HEK293T (cell line): ENCODE measurements around the gene SYTL2.

ENCODE experiments used
- CTCF ChIA-PET: fragments of 350-600 bp; formaldehyde crosslinking; extraction: SDS; loops from one replicate; lab custom pipeline; 2021; ENCODE audit warnings: antibody characterized with exemption, inconsistent platforms; lab: Yijun Ruan, JAX
- POLR2A ChIA-PET: fragments of 350-600 bp; formaldehyde crosslinking; extraction: SDS; loops from one replicate; lab custom pipeline; 2020; ENCODE audit warnings: antibody characterized with exemption, inconsistent platforms; lab: Yijun Ruan, JAX
- DNase-seq: peaks from one replicate; pipeline ENCODE4 v3.0.0; 2012; ENCODE audit warnings: mixed read lengths; ENCODE audit errors: extremely low spot score
- ARNT ChIP-seq: fragments of 450-650 bp; IDR thresholded peaks from 2 replicates; pipeline ENCODE4 v1.6.1; 2017; ENCODE audit warnings: mild to moderate bottlenecking
- BHLHE40 ChIP-seq: fragments of 450-650 bp; IDR thresholded peaks from 2 replicates; pipeline ENCODE4 v1.6.1; 2016; ENCODE audit warnings: mild to moderate bottlenecking, moderate library complexity, borderline replicate concordance
- CTBP1 ChIP-seq: fragments of 450-650 bp; IDR thresholded peaks from 2 replicates; pipeline ENCODE4 v1.6.1; 2016; ENCODE audit warnings: borderline replicate concordance
- ELF4 ChIP-seq: fragments of 450-650 bp; IDR thresholded peaks from 2 replicates; pipeline ENCODE4 v1.6.1; 2017; ENCODE audit warnings: antibody characterized with exemption
- FOXA1 ChIP-seq: fragments of 450-650 bp; IDR thresholded peaks from 2 replicates; pipeline ENCODE4 v1.6.1; 2016; ENCODE audit warnings: mild to moderate bottlenecking
- FOXK2 ChIP-seq: fragments of 450-650 bp; IDR thresholded peaks from 2 replicates; pipeline ENCODE4 v1.6.1; 2016; ENCODE audit warnings: mild to moderate bottlenecking
- FOXM1 ChIP-seq: fragments of 450-650 bp; IDR thresholded peaks from 2 replicates; pipeline ENCODE4 v1.6.1; 2017; ENCODE audit warnings: mild to moderate bottlenecking, borderline replicate concordance
- HDGF ChIP-seq: fragments of 450-650 bp; IDR thresholded peaks from 2 replicates; pipeline ENCODE4 v1.6.1; 2017; ENCODE audit warnings: antibody characterized with exemption, borderline replicate concordance
- L3MBTL2 ChIP-seq: fragments of 450-650 bp; conservative IDR thresholded peaks from 2 replicates; pipeline ENCODE4 v1.6.1; 2016; ENCODE audit warnings: mild to moderate bottlenecking
- LEF1 ChIP-seq: fragments of 450-650 bp; IDR thresholded peaks from 2 replicates; pipeline ENCODE4 v1.6.1; 2017; ENCODE audit warnings: mild to moderate bottlenecking, borderline replicate concordance
- NFRKB ChIP-seq: fragments of 450-650 bp; IDR thresholded peaks from 2 replicates; pipeline ENCODE4 v1.6.1; 2016; ENCODE audit warnings: mild to moderate bottlenecking, moderate library complexity
- PKNOX1 ChIP-seq: fragments of 450-650 bp; IDR thresholded peaks from 2 replicates; pipeline ENCODE4 v1.6.1; 2016
- SP1 ChIP-seq: fragments of 450-650 bp; IDR thresholded peaks from 2 replicates; pipeline ENCODE4 v1.6.1; 2017
- SUZ12 ChIP-seq: fragments of 450-650 bp; IDR thresholded peaks from 2 replicates; pipeline ENCODE4 v1.6.1; 2016; ENCODE audit warnings: mild to moderate bottlenecking
- TARDBP ChIP-seq: fragments of 450-650 bp; IDR thresholded peaks from 2 replicates; pipeline ENCODE4 v1.6.1; 2016
- ZNF384 ChIP-seq: fragments of 450-650 bp; IDR thresholded peaks from 2 replicates; pipeline ENCODE4 v1.6.1; 2016

Gene SYTL2

GRCh38 chr11:85801527-85801926, 9.4 kb downstream of the SYTL2 start:
- no peak for DNase-seq
- TF ChIP-seq FOXK2: no peak
- no peak for TF ChIP-seq ARNT
- no peak for TF ChIP-seq SUZ12
- no peak for TF ChIP-seq NFRKB
- no peak for TF ChIP-seq SP1
- no peak for TF ChIP-seq L3MBTL2
- TF ChIP-seq FOXM1: no peak
- no peak for TF ChIP-seq TARDBP
- no peak for TF ChIP-seq FOXA1
- TF ChIP-seq LEF1: no peak
- no peak for TF ChIP-seq BHLHE40
- no peak for TF ChIP-seq PKNOX1
- no peak for TF ChIP-seq ELF4
- no peak for TF ChIP-seq HDGF
- POLR2A ChIA-PET: no interaction called here
- CTCF ChIA-PET: no interaction called here

GRCh38 chr11:85800595-85801342, 10.2 kb downstream of the SYTL2 start:
- no peak for DNase-seq
- ChIA-PET POLR2A (no interaction called here), CTCF (no interaction called here)
- TF ChIP-seq SP1 (no peak), SUZ12 (no peak), L3MBTL2 (no peak), TARDBP (no peak), BHLHE40 (no peak), PKNOX1 (no peak), FOXK2 (no peak), NFRKB (no peak), HDGF (no peak), CTBP1 (no peak), ELF4 (no peak), LEF1 (no peak)

GRCh38 chr11:85799142-85799541, 11.8 kb downstream of the SYTL2 start:
- ChIA-PET CTCF (no interaction called here), POLR2A (no interaction called here)
- no peak for TF ChIP-seq ZNF384
- TF ChIP-seq SUZ12: no peak
- DNase-seq: no peak

GRCh38 chr11:85798361-85798760, 12.6 kb downstream of the SYTL2 start:
- ChIA-PET CTCF (no interaction called here), POLR2A (no interaction called here)
- no peak for TF ChIP-seq FOXA1
- DNase-seq: no peak

GRCh38 chr11:85795712-85796487, 15.0 kb downstream of the SYTL2 start:
- no peak for TF ChIP-seq SP1
- TF ChIP-seq FOXK2: no peak
- no peak for TF ChIP-seq ELF4
- TF ChIP-seq FOXM1: no peak
- no peak for TF ChIP-seq SUZ12
- TF ChIP-seq HDGF: no peak
- TF ChIP-seq ZNF384: no peak
- POLR2A ChIA-PET: no interaction called here
- DNase-seq: no peak
- CTCF ChIA-PET: interaction anchor here (0.6 to 0.7 kb wide), 2 partner anchors 14 to 23 kb away, joined by 3 read pairs; no protein-coding TSS in a partner anchor

GRCh38 chr11:85791409-85791990, 19.4 kb downstream of the SYTL2 start:
- TF ChIP-seq SUZ12 (no peak), LEF1 (no peak), ZNF384 (no peak), PKNOX1 (no peak), ARNT (no peak), HDGF (no peak), SP1 (no peak), ELF4 (no peak), NFRKB (no peak), FOXK2 (no peak), CTBP1 (no peak), BHLHE40 (no peak), TARDBP (no peak), FOXM1 (no peak), FOXA1 (no peak), L3MBTL2 (no peak)
- POLR2A ChIA-PET: no interaction called here
- CTCF ChIA-PET: no interaction called here
- no peak for DNase-seq
